Activated CD8-positive, alpha-beta memory T cell treated with anti-CD3 and anti-CD28 coated beads, Interleukin-2, amount 50 U/mL, for 24 hours (primary cell): ENCODE measurements around the gene NPHP4.
A peak's percentile ranks its signal among the peaks of the same experiment; 100 is the strongest.

Experiments
- DNase-seq: peaks from one replicate; pipeline ENCODE4 v3.0.0-alpha.2; 2020; ENCODE audit errors: extremely low read depth

The NPHP4 gene

DNA sequence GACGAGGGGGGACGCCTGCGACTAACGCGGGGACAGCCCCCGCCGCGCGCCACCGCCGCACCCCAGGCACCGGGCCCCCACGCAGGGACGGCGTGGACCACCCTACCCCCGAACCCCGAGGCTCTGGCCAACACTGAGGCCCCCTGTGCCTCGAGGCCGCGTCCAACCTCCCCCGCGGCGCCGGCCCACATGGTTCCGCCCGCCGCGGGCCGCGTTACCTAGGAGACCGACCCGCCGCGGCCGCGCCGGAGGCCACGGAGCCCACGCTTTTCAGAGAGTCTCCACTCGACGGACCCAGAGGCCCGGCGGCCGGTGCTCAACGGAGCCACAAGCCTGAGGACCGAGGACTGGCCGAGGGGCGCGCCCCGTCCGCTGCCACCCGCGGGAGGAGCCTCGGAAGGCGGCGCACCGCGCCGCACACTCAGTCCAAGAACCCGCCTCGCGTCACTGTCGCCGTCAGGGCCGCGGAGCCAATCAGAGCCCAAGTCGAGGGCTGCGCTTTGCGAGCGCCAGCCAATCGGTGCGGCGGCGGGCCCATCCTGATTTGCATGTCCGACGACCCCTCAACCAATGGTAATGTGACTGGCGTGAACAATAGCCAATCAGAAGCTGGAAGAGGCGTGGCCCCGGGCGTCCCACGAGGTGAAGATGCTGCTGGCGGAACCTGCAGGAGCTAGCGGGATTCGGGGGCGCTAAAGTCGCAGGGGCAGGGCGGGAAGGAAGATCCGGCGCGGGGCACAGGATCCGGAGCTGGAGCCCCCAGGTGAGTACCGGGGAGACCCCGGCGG is at the start of gene NPHP4:
Gene NPHP4, minus strand, starts transcription at position 400 of the 788 bp plus-strand sequence. CDS start 6,136 bp downstream, outside the sequence.
- peak; percentile 98 for DNase-seq

DNA sequence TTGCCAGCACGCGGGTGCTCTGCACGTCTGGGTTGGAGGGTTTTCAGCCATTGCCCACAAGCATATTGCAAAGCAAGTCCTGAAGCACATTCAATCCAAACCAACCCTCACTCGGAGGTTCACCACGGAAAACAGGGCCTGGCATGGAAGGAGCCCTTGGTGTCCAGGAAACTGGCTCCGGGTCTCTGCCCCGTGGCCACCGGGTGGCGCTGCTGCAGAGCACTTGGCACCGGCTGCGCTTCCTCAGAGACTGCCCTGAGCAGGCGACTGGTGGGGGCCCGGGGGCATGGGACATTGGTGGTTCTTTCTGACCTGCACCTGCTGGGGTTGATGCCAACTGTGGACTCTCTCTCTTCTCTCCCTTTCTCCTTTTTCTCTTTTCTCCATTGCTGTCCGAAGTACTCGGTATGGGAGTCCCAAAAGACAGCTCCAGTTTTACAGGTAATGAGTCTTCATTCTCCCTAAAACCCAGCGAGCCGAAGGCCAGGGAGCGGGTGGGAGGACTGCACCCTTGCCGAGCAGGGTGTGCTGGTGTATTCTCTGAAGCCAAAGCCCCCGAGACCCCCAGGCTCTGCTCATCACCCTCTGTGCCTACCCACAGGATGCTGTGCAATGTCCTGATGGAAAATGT is 49.3 kb upstream of the NPHP4 start:
- DNase-seq: no peak

DNA sequence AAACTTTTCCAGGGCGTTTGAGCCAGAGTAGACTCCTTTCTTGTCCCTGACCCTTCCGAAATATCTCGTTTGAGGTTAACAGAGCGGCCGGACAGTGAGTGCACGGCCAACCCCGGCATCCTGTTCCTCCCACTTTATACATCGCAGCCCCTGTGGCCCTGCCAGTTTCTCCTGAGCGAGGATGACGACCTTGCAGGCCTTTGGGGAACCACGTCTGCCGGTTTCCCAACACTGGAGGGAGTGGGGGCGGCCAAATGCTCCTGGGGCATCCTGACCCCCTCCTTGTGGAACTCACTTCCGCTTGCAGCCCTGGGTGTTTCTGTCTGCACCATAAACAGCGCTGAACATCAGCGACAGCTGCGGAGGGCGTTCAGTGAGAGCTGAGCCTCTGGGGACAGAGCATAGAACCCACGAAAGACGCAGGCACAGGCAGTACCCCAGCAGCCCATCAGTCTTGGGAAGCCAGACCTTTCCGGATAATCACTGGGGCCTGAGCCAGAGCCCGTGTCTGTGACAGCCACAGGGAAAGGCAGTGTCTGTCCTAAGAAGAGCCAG is 48.7 kb upstream of the NPHP4 start:
- DNase-seq: no peak

DNA sequence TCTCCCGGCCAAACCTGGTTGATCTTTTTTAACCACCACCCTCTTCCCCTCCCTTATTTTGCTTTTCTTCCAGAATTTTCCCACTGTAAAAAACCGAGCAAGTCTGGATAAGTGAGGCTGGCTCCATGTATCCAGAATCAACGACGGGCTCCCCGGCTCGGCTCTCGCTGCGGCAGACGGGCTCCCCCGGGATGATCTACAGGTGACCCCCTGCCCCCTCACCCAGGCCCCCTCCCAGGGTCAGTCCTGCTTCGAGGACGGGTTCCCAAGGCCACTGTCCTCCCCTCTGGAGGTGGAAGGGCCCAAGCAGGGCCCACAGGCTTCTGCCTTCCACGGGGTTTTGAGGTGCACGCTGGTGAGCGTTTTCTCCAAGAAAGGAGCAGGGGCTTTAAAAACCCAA is 48.2 kb upstream of the NPHP4 start:
- DNase-seq: no peak

DNA sequence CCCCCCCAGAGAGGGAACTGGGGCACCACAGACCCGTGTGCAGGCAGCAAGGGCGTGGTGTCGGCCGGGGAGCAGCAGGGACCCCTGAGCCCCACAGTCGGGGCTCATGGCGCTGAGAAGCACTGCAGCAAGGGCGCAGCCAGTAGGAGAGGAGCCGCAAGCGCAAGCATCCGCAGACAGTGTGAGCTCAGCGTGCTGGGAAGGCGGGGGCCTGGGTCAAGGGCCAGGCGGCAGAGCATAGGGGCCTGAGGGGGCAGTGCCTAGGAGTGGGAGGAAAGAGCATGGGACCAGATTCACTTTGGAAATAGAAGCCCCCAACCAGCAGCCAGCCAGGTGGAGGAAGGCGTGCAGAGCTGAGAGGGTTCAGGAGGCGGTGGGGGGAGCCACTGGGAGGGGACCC is 46.8 kb upstream of the NPHP4 start:
- DNase-seq: no peak

DNA sequence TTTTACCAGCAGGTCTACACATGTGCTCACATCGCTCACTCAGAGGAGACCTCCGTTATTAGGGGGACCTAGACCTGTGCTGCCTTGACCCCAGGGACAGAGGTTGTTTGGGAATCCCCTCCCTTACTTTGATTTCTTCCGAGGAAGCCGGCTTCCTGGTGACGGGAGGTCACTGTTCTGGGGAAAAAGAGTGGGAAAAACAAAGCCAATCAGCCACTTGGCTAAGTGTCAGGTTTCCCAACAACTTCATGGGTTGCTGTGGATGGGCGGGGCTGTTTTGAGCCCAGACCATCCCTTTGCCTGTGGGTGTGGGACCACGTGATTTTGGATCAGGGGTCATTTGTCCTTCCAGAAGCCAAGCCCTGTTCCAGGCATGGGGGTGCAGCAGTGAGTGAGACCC is 46.4 kb upstream of the NPHP4 start:
- no peak for DNase-seq

DNA sequence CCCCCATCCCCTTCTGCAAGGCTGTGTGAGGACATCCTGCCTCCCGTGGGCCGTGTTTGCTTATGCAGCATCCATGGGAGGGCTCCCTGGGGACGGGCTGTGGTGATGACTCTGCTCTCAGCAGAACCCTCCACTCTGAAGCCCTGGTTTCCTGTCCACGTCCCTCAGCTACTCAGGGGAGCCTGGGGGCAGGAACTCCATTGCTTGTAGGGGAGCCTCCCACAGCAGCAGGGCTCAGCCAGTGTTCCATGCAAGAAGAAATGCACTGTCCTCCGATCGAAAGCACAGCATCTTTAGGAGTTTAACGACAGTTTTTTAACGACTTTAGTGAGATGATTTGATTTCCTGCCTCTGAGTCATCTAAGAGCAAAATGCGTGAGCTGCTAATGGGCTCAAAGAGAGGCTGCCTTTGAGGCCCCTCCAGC is 45.1 kb upstream of the NPHP4 start:
- DNase-seq: no peak

DNA sequence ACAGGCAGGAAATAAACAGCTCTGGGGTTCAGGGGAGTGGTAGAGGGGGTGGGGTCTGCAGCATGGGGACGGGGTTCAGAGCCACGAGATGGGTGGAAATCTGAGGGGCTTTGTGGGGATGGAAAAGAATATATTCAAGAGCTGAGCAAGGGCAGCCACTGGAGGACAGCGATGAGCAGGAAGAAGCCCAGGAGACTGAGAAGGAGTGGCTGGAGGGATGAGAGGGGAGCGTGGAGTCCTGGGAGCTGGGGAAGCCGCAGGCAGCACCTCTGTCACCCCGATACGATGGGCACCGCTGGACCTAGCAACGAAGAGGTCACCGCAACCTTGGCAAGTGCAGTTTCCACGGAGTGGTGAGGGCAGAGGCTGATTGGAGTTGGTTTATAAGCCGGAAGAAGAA is 43.5 kb upstream of the NPHP4 start:
- no peak for DNase-seq

DNA sequence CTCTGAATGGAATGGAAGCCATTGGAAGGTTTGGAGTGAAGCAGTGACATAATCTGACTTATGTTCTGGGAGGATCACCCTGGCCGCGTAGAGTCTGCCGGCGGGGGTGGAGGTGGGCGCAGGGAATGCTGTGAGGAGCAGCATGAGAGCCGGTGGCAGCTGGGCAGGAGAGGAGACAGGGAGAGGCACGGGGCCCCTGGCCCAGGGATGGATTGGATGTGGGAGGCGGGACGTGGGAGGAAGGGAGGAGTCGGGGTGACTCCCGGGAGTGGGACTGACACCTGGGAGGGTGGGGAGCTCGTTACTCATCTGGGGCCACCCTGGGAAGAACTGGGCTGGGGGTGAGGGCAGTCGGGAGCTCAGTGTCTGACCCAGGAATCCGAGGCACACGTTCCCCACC is 43.1 kb upstream of the NPHP4 start:
- DNase-seq: no peak

DNA sequence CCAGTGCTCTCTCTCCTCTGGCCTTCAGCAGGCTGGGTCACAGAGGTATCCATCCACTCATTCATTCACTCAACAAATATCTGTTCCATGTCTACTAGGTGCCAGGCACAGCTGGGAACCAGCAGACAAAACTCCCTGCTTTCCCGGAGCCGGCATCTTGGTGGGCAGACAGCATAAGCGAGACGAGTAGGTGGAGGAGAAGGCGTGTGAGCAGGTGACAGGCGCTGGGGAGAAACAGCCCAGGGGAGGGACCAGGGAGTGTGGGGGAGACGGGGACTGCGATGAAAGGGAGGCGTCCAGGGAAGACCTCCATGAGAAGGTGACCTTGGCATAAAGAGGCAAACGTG is 42.5 kb upstream of the NPHP4 start:
- DNase-seq: no peak

DNA sequence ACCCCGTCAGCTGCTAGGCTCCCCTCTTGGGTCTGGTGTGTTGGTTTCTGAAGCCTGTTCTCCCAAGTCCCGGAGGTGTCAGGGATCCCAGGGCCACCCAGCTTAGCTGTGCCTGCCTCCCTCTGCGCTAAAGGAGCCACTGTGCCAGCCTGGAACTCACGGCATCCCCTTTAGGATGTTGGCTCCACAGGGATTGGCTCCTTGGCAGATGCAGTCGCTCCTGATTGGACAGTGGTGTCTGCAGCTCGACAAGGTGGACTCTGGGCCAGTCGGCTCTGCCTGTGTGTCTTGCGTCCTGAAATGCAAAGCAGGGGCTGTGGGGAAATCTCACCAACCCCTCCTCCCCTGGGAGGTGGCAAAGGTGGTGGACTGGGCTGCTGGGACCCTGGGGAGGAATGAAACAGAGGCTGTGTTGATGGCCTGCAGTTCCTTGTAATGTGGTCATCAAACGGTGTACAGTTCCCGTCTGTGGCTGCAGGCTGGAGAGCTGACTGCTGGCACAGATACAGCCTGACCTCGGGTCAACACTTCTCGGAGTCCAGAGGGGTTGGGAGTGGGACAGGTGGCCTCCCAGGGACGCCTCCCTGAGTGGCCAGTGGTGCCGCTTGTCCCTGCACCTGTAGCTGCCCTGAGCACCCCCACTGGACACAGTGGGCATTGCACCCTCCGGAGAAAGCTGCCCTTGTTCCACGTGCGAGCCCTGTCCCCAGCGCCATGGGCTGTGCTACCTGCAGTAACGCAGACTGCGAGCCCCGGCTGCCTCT is 41.9 kb upstream of the NPHP4 start:
- no peak for DNase-seq

DNA sequence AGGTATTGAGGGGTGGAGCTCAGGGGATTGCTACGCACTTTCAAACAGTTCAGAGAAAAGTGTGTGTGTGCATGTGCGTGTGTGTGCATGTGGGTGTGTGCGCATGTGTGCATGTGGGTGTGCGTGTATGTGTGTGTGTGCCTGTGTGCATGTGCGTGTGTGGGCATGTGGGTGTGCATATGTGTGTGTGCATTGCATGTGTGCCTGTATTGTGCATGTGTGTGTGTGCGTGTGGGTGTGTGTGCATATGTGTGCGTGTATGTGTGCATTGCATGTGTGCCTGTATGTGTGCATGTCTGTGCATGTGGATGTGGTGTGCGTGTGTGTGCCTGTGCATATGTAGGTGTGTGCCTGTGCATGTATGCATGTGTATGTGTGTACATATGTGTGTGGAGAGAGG is 40.9 kb upstream of the NPHP4 start:
- DNase-seq: no peak

DNA sequence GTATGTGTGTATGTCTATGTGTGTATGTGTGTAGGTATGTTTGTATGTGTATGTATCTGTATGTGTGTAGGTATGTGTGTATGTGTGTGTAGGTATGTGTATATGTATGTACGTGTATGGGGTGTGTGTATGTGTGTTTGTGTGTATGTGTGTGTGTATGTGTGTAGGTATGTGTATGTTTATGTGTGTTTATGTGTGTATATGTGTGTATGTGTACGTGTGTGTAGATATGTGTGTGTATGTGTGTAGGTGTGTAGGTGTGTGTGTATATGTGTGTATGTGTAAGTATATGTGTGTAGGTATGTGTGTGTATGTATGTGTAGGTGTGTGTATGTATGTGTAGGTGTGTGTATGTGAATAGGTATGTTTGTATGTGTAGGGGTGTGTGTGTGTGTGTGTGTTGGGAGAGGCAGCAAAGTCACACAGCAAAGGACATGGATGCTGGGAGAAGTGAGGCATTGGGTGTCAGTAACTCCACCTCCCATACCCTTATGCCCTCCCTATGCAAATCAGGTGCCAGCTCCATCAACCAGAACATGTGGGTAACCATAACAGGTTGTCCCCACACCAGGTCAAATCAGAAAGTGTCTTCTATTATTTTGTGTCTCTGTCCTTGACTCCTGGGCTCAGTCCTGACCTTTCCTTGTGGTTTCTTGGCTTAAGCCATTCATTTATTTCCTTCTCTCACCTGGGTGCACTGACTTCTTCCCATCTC is 38.5 kb upstream of the NPHP4 start:
- no peak for DNase-seq

DNA sequence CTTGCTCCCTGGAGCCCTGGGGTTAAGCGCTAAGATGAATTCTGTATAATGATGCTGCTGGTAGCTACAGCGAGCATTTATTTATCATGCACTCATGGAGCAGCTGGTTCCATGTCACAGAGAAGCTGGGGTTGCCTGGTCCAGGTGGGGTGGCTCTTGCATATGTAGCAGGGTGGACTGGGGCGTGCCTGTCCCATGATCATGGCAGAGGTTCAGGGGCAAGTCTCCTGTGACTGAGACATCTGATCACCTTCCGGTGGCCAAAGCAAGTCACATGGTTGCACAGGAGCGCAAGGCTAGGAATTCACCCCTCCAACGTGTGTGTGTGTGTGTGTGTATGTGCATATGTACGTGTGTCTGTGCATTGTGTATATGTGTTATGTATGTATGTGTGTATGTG is 37.9 kb upstream of the NPHP4 start:
- no peak for DNase-seq

DNA sequence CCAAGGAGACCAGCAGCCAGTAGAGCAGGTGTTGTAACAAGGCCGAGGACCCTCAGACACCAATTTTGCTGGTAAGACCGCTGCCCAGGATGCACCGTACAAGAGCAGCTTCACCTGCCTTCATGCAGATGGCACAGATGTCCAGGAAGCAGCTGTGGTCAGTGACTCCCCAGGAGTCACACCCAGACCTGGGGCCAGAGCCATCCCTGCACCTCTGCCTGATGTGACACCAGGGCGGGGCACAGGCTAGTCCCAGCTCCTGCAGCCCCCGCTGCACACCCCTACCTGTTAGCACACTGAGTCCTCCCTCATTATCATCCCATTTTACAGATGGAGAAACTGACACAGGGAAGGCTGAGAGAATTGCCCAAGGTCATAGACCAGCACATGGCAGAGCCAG is 37.1 kb upstream of the NPHP4 start:
- DNase-seq: no peak

DNA sequence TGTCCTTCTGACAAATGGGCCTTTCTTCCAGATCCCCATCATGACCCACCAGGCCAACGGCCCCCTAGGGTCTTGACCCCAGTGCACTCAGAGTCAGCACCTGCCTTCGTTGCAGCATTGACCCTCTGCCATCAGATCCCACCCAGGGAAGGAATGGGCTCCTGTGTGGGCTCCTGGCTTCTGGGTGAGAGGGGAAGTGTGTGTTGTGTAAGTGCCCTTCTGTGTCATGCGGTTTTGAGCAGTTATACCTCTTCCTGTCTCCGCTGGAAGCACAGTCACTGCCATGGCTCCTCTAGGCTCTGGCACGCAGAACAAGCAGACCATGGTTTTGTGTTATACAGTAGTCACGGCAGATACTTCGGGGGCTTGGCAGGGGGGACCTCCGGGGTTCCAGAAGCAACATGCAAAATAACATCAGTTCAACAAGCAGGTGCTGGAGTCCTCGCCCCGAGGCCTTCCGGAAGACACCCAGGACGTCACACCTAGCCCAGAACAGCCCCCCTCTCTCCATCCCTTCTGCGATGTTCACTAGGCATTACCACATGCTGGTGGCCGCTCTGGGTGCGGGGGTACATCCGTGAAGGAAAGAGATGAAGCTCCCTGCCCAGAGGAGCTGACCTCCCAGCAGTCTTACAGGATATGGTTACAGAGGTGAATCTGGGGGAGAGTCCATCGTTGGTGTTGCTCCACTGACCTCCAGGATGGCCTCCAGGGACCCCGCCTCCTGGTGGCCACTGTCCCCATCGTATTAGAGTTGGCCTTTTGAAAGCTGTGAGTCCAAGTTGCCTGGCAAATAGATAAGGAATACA is 36.0 kb upstream of the NPHP4 start:
- DNase-seq: peak; percentile 28

DNA sequence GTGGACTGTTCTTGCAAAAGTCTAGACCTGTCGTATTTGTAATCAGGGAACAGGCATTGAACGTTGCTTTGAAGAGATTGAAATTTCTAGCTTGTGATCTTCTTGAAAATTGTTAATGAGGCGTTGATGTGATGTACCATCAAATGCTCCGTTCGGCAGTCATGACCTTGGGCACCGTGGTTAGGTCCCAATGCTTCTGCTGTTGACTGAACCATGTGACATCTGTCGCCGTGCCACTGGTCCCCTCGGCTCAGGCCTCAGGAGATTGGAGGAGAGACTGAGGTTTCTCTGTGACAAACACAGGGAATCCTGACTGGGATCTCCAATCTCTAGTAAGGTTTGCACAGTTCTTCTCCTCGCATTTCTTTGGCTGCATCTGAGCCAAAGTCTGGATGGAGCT is 35.4 kb upstream of the NPHP4 start:
- DNase-seq: no peak

DNA sequence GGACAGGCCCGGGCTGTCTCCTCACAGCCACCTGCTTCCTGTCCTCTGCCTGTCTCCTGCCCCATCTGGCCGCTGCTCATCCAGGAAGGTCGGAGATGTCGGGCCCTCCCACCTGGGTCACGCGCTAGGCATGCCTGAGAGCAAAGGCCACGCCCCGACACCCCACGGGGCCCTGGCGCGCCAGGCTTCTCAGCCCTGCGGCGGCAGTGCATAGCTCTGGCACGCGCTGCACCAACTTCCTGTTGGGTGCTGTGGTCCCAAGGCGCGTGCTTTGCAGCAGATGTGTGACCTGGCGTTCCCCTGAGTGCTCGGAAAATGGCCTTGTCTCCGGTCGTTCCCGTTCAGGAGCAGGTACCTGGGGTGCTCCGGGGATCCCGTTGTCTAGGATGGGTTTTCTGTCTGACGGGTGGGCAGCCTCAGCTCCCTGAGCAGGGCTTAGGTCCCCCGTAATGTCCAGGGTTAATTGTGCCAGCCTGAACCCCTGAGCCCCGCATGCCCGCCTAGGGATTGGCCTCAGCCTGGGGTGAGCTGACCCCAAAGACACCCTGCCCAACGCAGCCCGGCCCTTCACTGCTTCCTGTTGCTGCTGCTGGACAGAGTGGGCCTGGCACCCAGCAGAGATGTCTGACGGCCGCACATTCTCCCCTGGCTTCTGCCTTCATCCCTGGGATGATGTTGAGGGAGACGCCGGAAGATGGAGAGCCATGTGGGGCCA is 34.0 kb upstream of the NPHP4 start:
- DNase-seq: peak; percentile 87

DNA sequence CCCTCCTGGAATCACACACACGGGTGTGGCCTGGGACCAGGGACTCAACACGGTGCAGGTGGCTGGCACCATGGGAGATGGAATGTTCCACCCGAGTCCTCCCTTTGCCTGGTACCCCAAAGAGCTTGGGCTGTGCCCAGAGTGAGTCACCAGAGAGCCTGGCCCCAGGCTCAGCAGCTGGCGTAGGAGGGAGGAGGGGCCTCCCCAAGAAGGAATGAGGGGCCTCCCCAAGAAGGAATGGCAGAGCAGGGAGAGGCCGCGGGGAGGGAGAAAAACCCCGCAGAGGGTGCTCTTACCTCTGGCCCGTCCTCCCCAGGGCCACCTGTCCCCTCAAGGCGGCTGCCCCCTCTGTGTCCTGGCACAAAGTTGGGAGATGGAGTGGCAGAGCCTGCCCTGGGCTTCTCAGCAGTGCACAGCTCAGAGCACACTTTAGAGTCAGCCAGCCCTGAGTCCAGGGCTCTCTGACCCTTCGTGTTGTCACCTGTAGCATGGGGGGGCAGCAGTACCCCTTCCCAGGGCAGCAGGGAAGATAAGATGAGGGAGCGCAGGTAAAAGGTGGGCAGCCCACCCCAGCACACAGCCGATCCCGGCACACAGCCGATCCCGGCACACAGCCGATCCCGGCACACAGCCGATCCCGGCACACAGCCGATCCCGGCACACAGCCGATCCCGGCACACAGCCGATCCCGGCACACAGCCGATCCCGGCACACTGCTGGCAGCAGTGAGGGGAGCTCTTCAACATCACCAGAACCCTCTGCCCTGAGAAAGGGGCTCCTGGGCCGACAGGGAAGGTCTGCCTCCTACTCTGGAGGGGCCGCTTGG is 33.3 kb upstream of the NPHP4 start:
- DNase-seq: no peak

DNA sequence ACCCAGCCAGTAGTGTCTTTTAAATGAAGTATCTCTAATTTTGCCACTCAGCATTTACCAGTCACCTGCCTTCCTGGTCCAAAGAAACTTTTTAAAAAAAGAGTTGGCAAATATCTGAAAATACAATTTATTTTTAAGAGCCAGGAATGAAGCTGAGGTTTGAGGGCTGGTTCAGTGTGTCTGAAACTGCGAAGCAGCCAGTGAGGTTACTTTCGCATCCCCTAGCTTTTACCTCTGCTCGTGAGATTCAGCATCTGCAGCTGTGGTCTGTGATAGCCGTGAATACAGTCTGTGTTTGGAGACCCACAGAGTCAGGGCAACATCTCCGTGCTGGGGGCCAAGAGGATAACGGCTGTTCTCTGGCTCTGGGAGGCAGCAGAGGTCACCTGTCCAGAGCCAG is 32.2 kb upstream of the NPHP4 start:
- DNase-seq: no peak
